ENCODE data around the gene PPT1.

Gene PPT1

GRCh38 chr1:40036574-40036973, 60.5 kb downstream of the PPT1 start:
- peak; percentile 29 for DNase-seq (ENCODE audit: extremely low read depth, low read depth)
- TF ChIP-seq CTCF (IDR thresholded peaks at IDR 0.05; ENCODE audit: low read depth, low read length): no peak

- no peak for DNase-seq (ENCODE audit: extremely low read depth, low read depth)
- no peak for TF ChIP-seq CTCF (IDR thresholded peaks at IDR 0.05; ENCODE audit: low read depth, low read length)
These were observed 62.2 kb downstream of the PPT1 start for GRCh38 chr1:40034869-40035268.

- TF ChIP-seq CTCF (IDR thresholded peaks at IDR 0.05; ENCODE audit: low read depth, low read length): peak; percentile 70
- peak; percentile 30 for DNase-seq (ENCODE audit: extremely low read depth, low read depth)
These were observed 64.7 kb downstream of the PPT1 start for GRCh38 chr1:40032240-40032891.

GRCh38 chr1:40030528-40031135, 66.4 kb downstream of the PPT1 start:
- TF ChIP-seq CTCF (IDR thresholded peaks at IDR 0.05; ENCODE audit: low read depth, low read length): no peak
- DNase-seq (ENCODE audit: extremely low read depth, low read depth): no peak

- DNase-seq (ENCODE audit: extremely low read depth, low read depth): no peak
- no peak for TF ChIP-seq CTCF (IDR thresholded peaks at IDR 0.05; ENCODE audit: low read depth, low read length)
These were observed 67.4 kb downstream of the PPT1 start for GRCh38 chr1:40029608-40030007.

- TF ChIP-seq CTCF (IDR thresholded peaks at IDR 0.05; ENCODE audit: low read depth, low read length): no peak
- DNase-seq (ENCODE audit: extremely low read depth, low read depth): no peak
These were observed 69.4 kb downstream of the PPT1 start for GRCh38 chr1:40027647-40028046.

GRCh38 chr1:40024671-40025070, 72.4 kb downstream of the PPT1 start:
- TF ChIP-seq CTCF (IDR thresholded peaks at IDR 0.05; ENCODE audit: low read depth, low read length): no peak
- DNase-seq (ENCODE audit: extremely low read depth, low read depth): no peak

Data from AG09319 (cell line).